ENCODE measurements around the gene CTNND2. TPM values are rescaled to one million over a fixed set of nuclear protein-coding genes. Genes with fewer than 3 reads are reported as not detected.

CTNND2 gene
- total RNA-seq, 1 experiment from 2014 or later: not detected

GRCh38 chr5:10946050-10946449 is 958.2 kb downstream of the CTNND2 start:
- intact Hi-C loops (cut with micrococcal nuclease; ENCODE audit: unreplicated experiment): no loop called here
- Histone ChIP-seq H3K9me3 (ENCODE audit: low read depth, low read length, poor library complexity, severe bottlenecking) (no peaks in the 10 kb centered on the region), H3K27ac (ENCODE audit: low read depth, low read length, poor library complexity, severe bottlenecking) (no peak overlapping the region), H3K36me3 (ENCODE audit: insufficient read depth, low read length, poor library complexity, severe bottlenecking) (no peaks in the 10 kb centered on the region), H3K4me3 (ENCODE audit: low read depth, low read length, poor library complexity, severe bottlenecking) (no peak overlapping the region), H3K27me3 (replicated peaks; ENCODE audit: insufficient read depth, low read depth, low read length, poor library complexity) (no peaks in the 10 kb centered on the region), H3K4me1 (ENCODE audit: insufficient read depth, low read length, poor library complexity, severe bottlenecking) (no peaks in the 10 kb centered on the region)
- no peak for DNase-seq (ENCODE audit: low spot score)
- TF ChIP-seq CTCF (conservative IDR thresholded peaks at IDR 0.05; ENCODE audit: low read depth, low read length): no peak
- no peak for TF ChIP-seq EZH2 (IDR thresholded peaks at IDR 0.05; ENCODE audit: borderline replicate concordance, low read depth, low read length, poor library complexity, severe bottlenecking)
- BruUV-seq (replicated peaks): no TSS peak
- ChIA-PET CTCF (no interaction called here), POLR2A (ENCODE audit: low non-redundant PET) (no interaction called here)

DNA sequence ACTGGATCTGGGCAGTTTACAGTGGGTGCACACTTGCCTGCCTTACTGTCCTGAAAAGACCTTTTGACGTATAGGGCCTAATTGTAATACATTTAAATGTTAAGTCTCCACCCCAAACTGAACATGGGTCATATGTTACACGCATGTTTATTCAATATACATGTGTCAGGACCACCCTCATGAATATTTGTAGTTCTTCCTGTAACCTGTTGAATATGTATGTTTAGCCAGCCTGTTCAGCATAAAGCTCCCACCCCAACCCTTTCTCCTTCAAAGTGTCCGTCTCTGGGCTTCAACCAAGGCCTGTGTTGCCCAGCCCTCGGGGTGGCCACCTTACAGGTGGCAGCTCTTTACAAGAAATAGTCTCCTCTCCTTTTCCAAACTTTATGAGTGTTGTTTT is 962.3 kb downstream of the CTNND2 start:
- no TSS peak for BruUV-seq (replicated peaks)
- H3K27me3 ChIP-seq (replicated peaks; ENCODE audit: insufficient read depth, low read depth, low read length, poor library complexity): no peaks in the 10 kb centered on the region
- H3K4me3 ChIP-seq (ENCODE audit: low read depth, low read length, poor library complexity, severe bottlenecking): no peak overlapping the region
- ChIA-PET POLR2A (ENCODE audit: low non-redundant PET) (no interaction called here), CTCF (no interaction called here)
- no peak for TF ChIP-seq CTCF (conservative IDR thresholded peaks at IDR 0.05; ENCODE audit: low read depth, low read length)
- TF ChIP-seq EZH2 (IDR thresholded peaks at IDR 0.05; ENCODE audit: borderline replicate concordance, low read depth, low read length, poor library complexity, severe bottlenecking): no peak
- no peaks in the 10 kb centered on the region for H3K9me3 ChIP-seq (ENCODE audit: low read depth, low read length, poor library complexity, severe bottlenecking)
- intact Hi-C loops (cut with micrococcal nuclease; ENCODE audit: unreplicated experiment): no loop called here
- no peaks in the 10 kb centered on the region for H3K36me3 ChIP-seq (ENCODE audit: insufficient read depth, low read length, poor library complexity, severe bottlenecking)
- no peaks in the 10 kb centered on the region for H3K4me1 ChIP-seq (ENCODE audit: insufficient read depth, low read length, poor library complexity, severe bottlenecking)
- H3K27ac ChIP-seq (ENCODE audit: low read depth, low read length, poor library complexity, severe bottlenecking): no peak overlapping the region
- DNase-seq (ENCODE audit: low spot score): no peak

DNA sequence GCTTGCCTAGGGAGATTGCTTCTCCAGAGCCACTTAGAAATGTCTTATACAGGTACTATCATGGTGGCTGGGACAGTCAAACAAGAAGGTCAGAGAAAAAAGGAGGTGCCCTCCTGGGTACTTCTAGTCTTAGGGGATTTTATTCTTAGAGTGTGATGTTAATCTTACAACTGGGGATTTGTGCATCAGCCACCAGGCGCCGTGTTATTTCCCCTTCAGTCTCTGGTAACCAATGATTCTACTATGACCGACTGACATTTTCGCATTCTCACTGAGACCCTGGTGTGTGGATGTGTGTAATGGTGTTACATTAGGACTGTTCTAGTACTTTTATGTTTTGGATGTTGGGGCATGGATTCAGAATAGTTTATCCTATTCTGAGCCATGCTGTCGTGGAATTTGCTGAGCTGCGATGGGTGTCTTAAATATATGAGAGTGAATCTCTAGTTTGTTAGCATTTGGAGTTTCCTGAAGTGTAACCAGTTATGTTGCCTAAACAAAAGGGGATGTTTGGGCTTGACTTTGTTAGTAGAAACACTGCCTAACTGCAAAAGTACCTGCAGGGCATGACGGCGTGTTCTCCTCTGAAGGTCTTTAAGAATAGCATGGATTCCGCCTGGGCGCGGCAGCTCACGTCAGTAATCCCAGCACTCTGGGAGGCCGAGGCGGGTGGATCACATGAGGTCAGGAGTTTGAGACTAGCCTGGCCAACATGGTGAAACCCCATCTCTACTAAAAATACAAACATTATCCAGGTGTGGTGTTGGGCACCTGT is 968.0 kb downstream of the CTNND2 start:
- no TSS peak for BruUV-seq (replicated peaks)
- CTCF ChIA-PET: no interaction called here
- intact Hi-C loops (cut with micrococcal nuclease; ENCODE audit: unreplicated experiment): no loop called here

More for the DNA sequence above, 968.0 kb downstream of the CTNND2 start:
- no peak overlapping the region for H3K4me3 ChIP-seq (ENCODE audit: low read depth, low read length, poor library complexity, severe bottlenecking)
- TF ChIP-seq EZH2 (IDR thresholded peaks at IDR 0.05; ENCODE audit: borderline replicate concordance, low read depth, low read length, poor library complexity, severe bottlenecking) (no peak), CTCF (conservative IDR thresholded peaks at IDR 0.05; ENCODE audit: low read depth, low read length) (no peak)
- no peak overlapping the region for H3K27ac ChIP-seq (ENCODE audit: low read depth, low read length, poor library complexity, severe bottlenecking)
- DNase-seq (ENCODE audit: low spot score): no peak
- no peaks in the 10 kb centered on the region for H3K36me3 ChIP-seq (ENCODE audit: insufficient read depth, low read length, poor library complexity, severe bottlenecking)
- H3K27me3 ChIP-seq (replicated peaks; ENCODE audit: insufficient read depth, low read depth, low read length, poor library complexity): no peaks in the 10 kb centered on the region
- POLR2A ChIA-PET (ENCODE audit: low non-redundant PET): no interaction called here
- H3K4me1 ChIP-seq (ENCODE audit: insufficient read depth, low read length, poor library complexity, severe bottlenecking): no peaks in the 10 kb centered on the region
- H3K9me3 ChIP-seq (ENCODE audit: low read depth, low read length, poor library complexity, severe bottlenecking): no peaks in the 10 kb centered on the region

Measured in A673 (cell line).